Endothelial cell (in vitro differentiated cells): ENCODE data around the gene PHF13. TPM values are rescaled to one million over a fixed set of nuclear protein-coding genes. Genes with fewer than 3 reads are reported as not detected.

Source experiments
- DNase-seq: peaks from one replicate; pipeline ENCODE4 v3.0.0; 2021; ENCODE audit warnings: low spot score
- H3K27ac Mint-ChIP-seq: one replicate; pipeline ENCODE4 v1.8.0; 2021; ENCODE audit warnings: mixed read lengths, inconsistent platforms; ENCODE audit not compliant: unreplicated experiment
- H3K27me3 Mint-ChIP-seq: one replicate; pipeline ENCODE4 v1.8.0; 2021; ENCODE audit warnings: mild to moderate bottlenecking, moderate library complexity, mixed read lengths, inconsistent platforms; ENCODE audit not compliant: unreplicated experiment
- H3K36me3 Mint-ChIP-seq: one replicate; pipeline ENCODE4 v1.8.0; 2021; ENCODE audit warnings: mild to moderate bottlenecking, low read depth, mixed read lengths, inconsistent platforms; ENCODE audit not compliant: unreplicated experiment
- H3K4me1 Mint-ChIP-seq: one replicate; pipeline ENCODE4 v1.8.0; 2021; ENCODE audit warnings: mild to moderate bottlenecking, mixed read lengths, inconsistent platforms; ENCODE audit not compliant: unreplicated experiment
- H3K4me3 Mint-ChIP-seq: one replicate; pipeline ENCODE4 v1.8.0; 2021; ENCODE audit warnings: mild to moderate bottlenecking, mixed read lengths, inconsistent platforms; ENCODE audit not compliant: unreplicated experiment
- H3K9me3 Mint-ChIP-seq: one replicate; pipeline ENCODE4 v1.8.0; 2021; ENCODE audit warnings: mixed read lengths, inconsistent platforms; ENCODE audit not compliant: unreplicated experiment
- total RNA-seq: library from RNA; stranded (reverse); fragmentation: NEBNext Ultra II Directional; extraction: Animal tissue kit (Norgen Biotek cat#: 25700); gene quantifications from one replicate; pipeline ENCODE4 v1.2.1, GENCODE V29; 2021; ENCODE audit not compliant: unreplicated experiment
- TF ChIP-seq, protein P1 (sequence below): fragments of 200-600 bp; sonication (generic); IDR thresholded peaks from one replicate; pipeline ENCODE4 v1.5.0; 2021; ENCODE audit warnings: antibody characterized with exemption; ENCODE audit not compliant: unreplicated experiment

Gene PHF13
- total RNA-seq, 1 donor from 2014 or later: 21.6 TPM

DNA sequence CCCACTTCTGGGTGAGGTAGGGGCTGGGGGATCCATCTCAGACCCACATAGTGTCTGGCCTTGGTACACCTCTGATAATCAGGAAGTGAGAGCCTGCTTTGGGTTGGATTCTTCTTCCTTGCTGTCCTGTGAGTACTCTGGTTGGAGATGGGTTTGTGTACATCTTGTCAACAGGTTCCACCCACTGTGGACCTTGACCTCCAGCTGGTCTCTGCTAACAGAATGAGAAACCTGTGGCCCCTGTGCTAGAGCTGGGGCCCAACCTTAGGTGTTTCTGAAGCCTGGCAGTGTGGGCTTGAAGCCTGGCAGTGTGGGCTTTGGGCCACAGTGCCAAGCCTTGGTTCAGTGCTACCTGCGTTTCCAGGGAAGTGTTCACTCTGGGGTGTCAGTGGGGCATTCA is 31.2 kb upstream of the PHF13 start:
- peaks cover 7% of the 10 kb centered on the region for H3K36me3 Mint-ChIP-seq
- no peak overlapping the region for H3K4me3 Mint-ChIP-seq
- DNase-seq: no peak
- TF ChIP-seq, protein P1, sequence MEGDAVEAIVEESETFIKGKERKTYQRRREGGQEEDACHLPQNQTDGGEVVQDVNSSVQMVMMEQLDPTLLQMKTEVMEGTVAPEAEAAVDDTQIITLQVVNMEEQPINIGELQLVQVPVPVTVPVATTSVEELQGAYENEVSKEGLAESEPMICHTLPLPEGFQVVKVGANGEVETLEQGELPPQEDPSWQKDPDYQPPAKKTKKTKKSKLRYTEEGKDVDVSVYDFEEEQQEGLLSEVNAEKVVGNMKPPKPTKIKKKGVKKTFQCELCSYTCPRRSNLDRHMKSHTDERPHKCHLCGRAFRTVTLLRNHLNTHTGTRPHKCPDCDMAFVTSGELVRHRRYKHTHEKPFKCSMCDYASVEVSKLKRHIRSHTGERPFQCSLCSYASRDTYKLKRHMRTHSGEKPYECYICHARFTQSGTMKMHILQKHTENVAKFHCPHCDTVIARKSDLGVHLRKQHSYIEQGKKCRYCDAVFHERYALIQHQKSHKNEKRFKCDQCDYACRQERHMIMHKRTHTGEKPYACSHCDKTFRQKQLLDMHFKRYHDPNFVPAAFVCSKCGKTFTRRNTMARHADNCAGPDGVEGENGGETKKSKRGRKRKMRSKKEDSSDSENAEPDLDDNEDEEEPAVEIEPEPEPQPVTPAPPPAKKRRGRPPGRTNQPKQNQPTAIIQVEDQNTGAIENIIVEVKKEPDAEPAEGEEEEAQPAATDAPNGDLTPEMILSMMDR: no peak
- H3K9me3 Mint-ChIP-seq: no peaks in the 10 kb centered on the region
- H3K27me3 Mint-ChIP-seq: peaks cover 9% of the 10 kb centered on the region
- no peak overlapping the region for H3K27ac Mint-ChIP-seq
- peaks cover 15% of the 10 kb centered on the region for H3K4me1 Mint-ChIP-seq

DNA sequence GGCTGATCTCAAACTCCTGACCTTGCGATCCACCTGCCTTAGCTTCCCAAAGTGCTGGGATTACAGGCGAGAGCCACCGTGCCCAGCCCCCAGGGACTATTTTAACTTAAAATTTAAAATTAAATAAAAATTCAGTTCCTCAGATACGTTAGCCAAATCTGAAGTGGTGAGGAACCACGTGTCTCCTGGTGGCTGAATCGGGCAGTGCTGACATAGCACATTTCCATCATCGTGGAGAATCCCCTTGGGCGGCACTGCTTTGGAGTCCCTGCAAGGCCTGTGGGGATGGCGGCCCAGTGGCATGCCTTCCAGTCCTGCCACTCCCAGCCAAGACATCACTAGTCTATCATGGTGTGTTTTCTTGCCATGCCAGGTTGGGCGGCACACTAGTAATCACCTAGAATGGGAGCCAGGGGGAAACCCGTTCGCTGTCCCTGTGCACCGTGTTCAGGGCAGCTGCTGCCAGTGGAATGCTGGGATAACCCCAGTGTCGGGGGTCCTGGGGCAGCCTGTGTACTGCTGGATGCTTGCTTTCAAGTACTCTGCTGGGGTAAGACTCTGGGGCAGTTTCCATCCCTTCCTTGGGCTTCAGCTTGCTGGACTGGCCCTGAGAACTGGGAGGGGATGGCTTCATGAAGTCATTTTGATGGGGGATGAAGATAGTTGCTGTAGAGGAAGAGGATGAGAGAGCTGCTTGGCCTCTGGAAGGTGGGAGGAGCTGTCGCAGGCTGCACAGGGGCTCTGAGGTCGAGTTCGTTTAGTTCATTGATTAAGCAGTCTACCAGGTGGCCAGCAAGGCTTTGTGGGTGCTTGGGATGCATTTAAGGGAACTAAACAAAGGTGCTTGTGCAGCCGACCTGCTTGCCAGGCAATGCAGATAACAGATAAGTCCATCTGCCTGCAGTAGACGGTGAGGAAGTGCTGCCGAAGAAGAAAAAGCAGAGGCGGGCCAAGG is 29.1 kb upstream of the PHF13 start:
- Mint-ChIP-seq H3K4me3 (no peak overlapping the region), H3K27ac (peak overlapping the region; percentile 65)

DNA sequence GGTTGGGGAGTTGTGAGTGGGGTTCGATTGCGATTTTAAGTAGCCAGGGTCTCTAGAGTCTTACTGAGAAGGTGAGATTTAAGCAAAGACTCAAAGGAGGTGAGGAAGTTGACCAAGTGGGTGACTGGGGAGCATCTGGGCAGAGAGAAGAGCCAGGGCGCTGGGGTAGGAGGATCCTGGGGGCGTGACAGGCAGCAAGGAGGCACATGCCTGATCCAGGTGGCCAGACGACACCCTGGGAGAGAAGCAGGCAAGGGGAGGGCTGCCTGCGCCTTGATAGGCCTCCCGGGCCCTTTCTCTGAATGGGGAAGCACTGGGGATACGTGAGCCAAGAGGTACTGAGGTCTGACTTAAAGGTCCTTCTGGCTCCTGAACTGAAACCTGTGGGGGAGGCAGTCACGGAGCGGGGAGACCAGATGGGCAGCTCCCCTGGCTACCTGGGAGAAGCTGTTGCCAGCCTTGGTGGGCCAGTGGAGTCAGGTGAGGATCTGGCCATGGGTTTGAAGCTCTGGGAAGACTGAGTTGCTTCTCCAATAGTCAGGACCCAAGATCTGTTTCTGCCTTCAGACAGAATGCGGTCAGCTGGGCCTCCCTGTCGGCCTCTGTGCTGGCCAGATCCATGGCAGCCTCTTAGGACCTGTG is 28.3 kb upstream of the PHF13 start:
- Mint-ChIP-seq H3K4me1 (peaks cover 11% of the 10 kb centered on the region), H3K27ac (no peak overlapping the region), H3K36me3 (peaks cover 7% of the 10 kb centered on the region), H3K4me3 (no peak overlapping the region), H3K9me3 (no peaks in the 10 kb centered on the region), H3K27me3 (peaks cover 8% of the 10 kb centered on the region)
- DNase-seq: no peak
- TF ChIP-seq, protein P1: no peak

More for the DNA sequence above, 29.1 kb upstream of the PHF13 start:
- Mint-ChIP-seq H3K27me3 (peaks cover 6% of the 10 kb centered on the region), H3K36me3 (peaks cover 7% of the 10 kb centered on the region), H3K4me1 (peaks cover 12% of the 10 kb centered on the region), H3K9me3 (no peaks in the 10 kb centered on the region)
- TF ChIP-seq, protein P1: peak; percentile 44
- no peak for DNase-seq

DNA sequence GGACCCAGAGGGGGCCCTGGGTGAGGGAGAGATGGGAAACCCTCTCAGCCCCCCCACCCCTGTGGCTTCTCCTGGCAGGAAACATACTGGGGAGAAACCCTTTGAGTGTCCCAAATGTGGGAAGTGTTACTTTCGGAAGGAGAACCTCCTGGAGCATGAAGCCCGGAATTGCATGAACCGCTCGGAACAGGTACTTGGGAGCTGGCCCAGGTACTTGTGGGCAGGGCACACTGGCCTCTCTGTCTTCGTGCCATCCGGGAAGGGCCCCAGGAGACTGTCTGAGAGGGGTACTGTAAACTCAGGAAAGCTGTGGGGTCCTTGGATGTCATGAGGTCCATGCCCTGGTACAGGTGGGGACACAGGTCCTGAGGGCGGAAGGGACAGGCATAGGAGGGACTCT is 27.7 kb upstream of the PHF13 start:
- no peaks in the 10 kb centered on the region for H3K9me3 Mint-ChIP-seq
- H3K27ac Mint-ChIP-seq: no peak overlapping the region
- H3K4me1 Mint-ChIP-seq: peaks cover 5% of the 10 kb centered on the region
- H3K36me3 Mint-ChIP-seq: peaks cover 7% of the 10 kb centered on the region
- DNase-seq: no peak
- TF ChIP-seq, protein P1: no peak
- no peak overlapping the region for H3K4me3 Mint-ChIP-seq
- H3K27me3 Mint-ChIP-seq: peaks cover 8% of the 10 kb centered on the region
